Heart left ventricle (tissue), 16 donors: ENCODE data around the gene ESYT2. TPM values are rescaled to one million over a fixed set of nuclear protein-coding genes. Genes with fewer than 3 reads are reported as not detected.

Experiments used
- ATAC-seq, 4 donors: fragments of 200-7000 bp; cut with Tn5 transposase; one replicate each; pipeline ENCODE4 v1.9.1; 2020 to 2022; ENCODE audit warnings: moderate library complexity in 4 of 4, mild to moderate bottlenecking in 3 of 4, moderate number of reproducible peaks in 1 of 4
- DNase-seq, 5 donors: peaks; one replicate each; pipeline ENCODE4 v3.0.0-alpha.2; 2020
- H3K27ac ChIP-seq, 12 donors: fragments of 200-600 bp; sonication (generic) in 4 of 12; one replicate each; pipeline versions ENCODE4 v1.5.0 to v1.8.0; 2016 to 2022; ENCODE audit warnings: mild to moderate bottlenecking in 2 of 12
- H3K27me3 ChIP-seq, 9 donors: fragments of 200-600 bp; sonication (generic) in 2 of 9; one replicate each; pipeline versions ENCODE4 v1.5.1 to v1.8.0; 2016 to 2022; ENCODE audit warnings: mild to moderate bottlenecking in 3 of 9
- H3K36me3 ChIP-seq, 9 donors: fragments of 200-600 bp; sonication (generic) in 2 of 9; one replicate each; pipeline versions ENCODE4 v1.5.0 to v1.8.0; 2018 to 2022; ENCODE audit warnings: mild to moderate bottlenecking in 2 of 9
- H3K4me1 ChIP-seq, 12 donors: fragments of 200-600 bp; sonication (generic) in 4 of 12; one replicate each; pipeline versions ENCODE4 v1.5.0 to v1.8.0; 2016 to 2022; ENCODE audit warnings: mild to moderate bottlenecking in 3 of 12
- H3K4me3 ChIP-seq, 12 donors: fragments of 200-600 bp; sonication (generic) in 4 of 12; one replicate each; pipeline versions ENCODE4 v1.5.0 to v1.8.0; 2017 to 2022; ENCODE audit warnings: mild to moderate bottlenecking in 9 of 12, moderate library complexity in 4 of 12
- H3K9me3 ChIP-seq, 12 donors: fragments of 200-600 bp; sonication (generic) in 4 of 12; one replicate each; pipeline versions ENCODE4 v1.5.0 to v1.8.0; 2016 to 2022; ENCODE audit warnings: mild to moderate bottlenecking in 1 of 12
- CTCF ChIP-seq, 12 donors: fragments of 200-600 bp; sonication (generic) in 4 of 12; IDR thresholded peaks; one replicate each; pipeline versions ENCODE4 v1.5.0 to v1.8.0; 2018 to 2022; ENCODE audit warnings: antibody characterized with exemption in 12 of 12, mild to moderate bottlenecking in 5 of 12
- POLR2A ChIP-seq, 2 donors: fragments of 450-650 bp; IDR thresholded peaks; one replicate each; pipeline ENCODE4 v1.6.1; 2017; ENCODE audit warnings: antibody characterized with exemption in 2 of 2, mild to moderate bottlenecking in 2 of 2, moderate library complexity in 2 of 2
- WGBS, 4 donors: extraction: QIAGEN DNeasy Blood & Tissue Kit in 2 of 4; methylation state at CpG; one replicate each; pipeline versions ENCODE4 v1.1.5 to v1.1.7; 2013 to 2018; 5-methylcytosine and 5-hydroxymethylcytosine counted together
- intact Hi-C, 10 donors: fragments of 100-400 bp; cut with DNase I; formaldehyde crosslinking; loops; one replicate each; pipeline versions ENCODE4 v1.11.1 to v1.14.2; 2022
- polyA plus RNA-seq, 2 donors: library from polyadenylated mRNA; stranded (reverse); fragments of 200-250 nt; gene quantifications; one replicate each; pipeline ENCODE4 v1.2.3, GENCODE V29; 2013
- total RNA-seq, 9 donors: library from RNA; depleted of rRNA in 2 of 9; stranded (reverse); fragments of >200 nt in 2 of 9; fragmentation: NEBNext Ultra II Directional in 3 of 9; extraction: Animal tissue kit (Norgen Biotek cat#: 25700) in 3 of 9; gene quantifications; one replicate each; pipeline versions ENCODE4 v1.1.0 to v1.2.4, GENCODE V29; 2016 to 2023
- donor health status: ischemic (EF 13 %, LVEDD 7.1; RV severe dilation, severe dysfunction).
- donor health status: healthy with polysubstance abuse.
- donor health status: DM: no; HTN: yes; CAD: no.
- donor health status: DM: no; HTN: no; CAD: no.
- donor health status: ischemic (EF 25% LVEDD 6.9; RV normal size, moderate dysfunction).
- donor health status: ischemic (EF 25% LVEDD 5.7; RV mildly dilated, moderate dysfunction).
- donor health status: healthy.
- donor health status: DM: yes; HTN: yes; CAD: no.
- donor health status: ischemic (EF 35%, LVEDD 5.7; RV mildly dilated, moderate dysfunction).
- donor health status: nonischemic (EF 11% LVEDD 7.7; RV severe dilation, severe dysfunction).
- donor health status: DM: yes; HTN: yes; CAD: no.
- donor health status: PGD.
- donor health status: ischemic (EF 29% LVEDD 5.4; RV normal size, mild dysfunction).
- donor health status: nonischemic (EF 23%, LVEDD 6.1; RV moderate dilation, normal function).

ESYT2 gene
- total and polyA plus RNA-seq, 11 donors: 16.2 to 91.8 (median 49.8) TPM

GRCh38 chr7:158864833-158865232 lies 35.5 kb upstream of the ESYT2 start:
- H3K27me3 ChIP-seq: no peaks in the 10 kb centered on the region
- H3K27ac ChIP-seq: peak overlapping the region; percentile 85 to 98 (median 92)
- 90 to 96% (median 93%) methylated on average over 2 to 7 of the region's 7 CpGs for WGBS, 4 donors
- DNase-seq: no peak
- ATAC-seq: no peak
- H3K36me3 ChIP-seq: peaks cover 0 to 3% (median 0%) of the 10 kb centered on the region in 9 donors
- intact Hi-C loops: loop anchor here in 8 of 10 donors (1.0 to 10.0 kb wide), 5 partner anchors 38 to 160 kb away; partner anchors contain the start of genes ESYT2 (in 3 of the 8) and NCAPG2 (in 2 of the 8)
- H3K9me3 ChIP-seq: no peaks in the 10 kb centered on the region
- peak overlapping the region in 2 of 12 donors; percentile 49 to 54 for H3K4me3 ChIP-seq
- H3K4me1 ChIP-seq: peaks cover 4 to 54% (median 31%) of the 10 kb centered on the region in 12 donors
- no peak for TF ChIP-seq POLR2A (IDR thresholded peaks at IDR 0.05)
- no peak for TF ChIP-seq CTCF (IDR thresholded peaks at IDR 0.05)

- Histone ChIP-seq H3K27ac (peak overlapping the region; percentile 85 to 98 (median 92)), H3K4me3 (peak overlapping the region in 11 of 12 donors; percentile 27 to 59 (median 55)), H3K27me3 (no peaks in the 10 kb centered on the region), H3K9me3 (no peaks in the 10 kb centered on the region), H3K36me3 (no peaks in the 10 kb centered on the region), H3K4me1 (peaks cover 4 to 56% (median 32%) of the 10 kb centered on the region in 12 donors)
- no peak for DNase-seq
- intact Hi-C loops: loop anchor here in 7 of 10 donors (1.0 to 10.0 kb wide), 5 partner anchors 37 to 160 kb away; partner anchors contain the start of genes ESYT2 (in 3 of the 7) and NCAPG2 (in 2 of the 7)
- 60 to 83% (median 71%) methylated on average over 3 of the region's 3 CpGs for WGBS, 4 donors
- ATAC-seq: no peak
- TF ChIP-seq POLR2A (IDR thresholded peaks at IDR 0.05): no peak
- no peak for TF ChIP-seq CTCF (IDR thresholded peaks at IDR 0.05)
Observed at GRCh38 chr7:158864507-158864820, 35.2 kb upstream of the ESYT2 start.

- intact Hi-C loops: loop anchor here in 7 of 10 donors (1.0 to 10.0 kb wide), 5 partner anchors 37 to 159 kb away; partner anchors contain the start of genes ESYT2 (in 3 of the 7) and NCAPG2 (in 2 of the 7)
- Histone ChIP-seq H3K27me3 (no peaks in the 10 kb centered on the region), H3K36me3 (no peaks in the 10 kb centered on the region), H3K27ac (peak overlapping the region; percentile 85 to 98 (median 92)), H3K4me1 (peaks cover 4 to 56% (median 30%) of the 10 kb centered on the region in 12 donors), H3K4me3 (peak overlapping the region in 11 of 12 donors; percentile 27 to 59 (median 55)), H3K9me3 (no peaks in the 10 kb centered on the region)
- TF ChIP-seq POLR2A (IDR thresholded peaks at IDR 0.05): peak in 1 of 2 donors; percentile 56
- TF ChIP-seq CTCF (IDR thresholded peaks at IDR 0.05): no peak
- 1 to 6% (median 3%) methylated on average over 27 to 45 of the region's 45 CpGs for WGBS, 4 donors
- ATAC-seq: peak; percentile 84 to 91 (median 89)
- peak; percentile 82 to 93 (median 89) for DNase-seq
Observed at GRCh38 chr7:158863611-158864506, 34.5 kb upstream of the ESYT2 start.
